BLaER1 treated with 17β-estradiol and CSF1 and Interleukin-3, amounts not matched to agents 10 nM and 100 nM (cell line): Measurements from ENCODE around the gene MUC5B.
"Not testable (repeated sequence)": the region's sequence is repeated elsewhere in the genome, so short reads cannot be mapped to it uniquely, and the experiment has no call there.

Experiments
- H3K27ac ChIP-seq, 11 experiments: shearing (Covaris generic); formaldehyde crosslinking; 2 replicates each; pipeline ENCODE4 v1.8.1; 2022
- H3K27me3 ChIP-seq, 11 experiments: shearing (Covaris generic); formaldehyde crosslinking; 2 replicates each; pipeline ENCODE4 v1.8.1; 2022
- H3K36me3 ChIP-seq, 11 experiments: shearing (Covaris generic); formaldehyde crosslinking; 2 replicates each; pipeline ENCODE4 v1.8.1; 2022
- H3K4me1 ChIP-seq, 10 experiments: shearing (Covaris generic); formaldehyde crosslinking; 2 replicates each; pipeline ENCODE4 v1.8.1; 2022
- H3K4me2 ChIP-seq, 11 experiments: shearing (Covaris generic); formaldehyde crosslinking; 2 replicates each; pipeline ENCODE4 v1.8.1; 2022
- H3K4me3 ChIP-seq, 10 experiments: shearing (Covaris generic); formaldehyde crosslinking; 2 replicates each; pipeline ENCODE4 v1.8.1; 2022
- H3K9ac ChIP-seq, 11 experiments: shearing (Covaris generic); formaldehyde crosslinking; 2 replicates each; pipeline ENCODE4 v1.8.1; 2022
- H3K9me3 ChIP-seq, 11 experiments: shearing (Covaris generic); formaldehyde crosslinking; replicated peaks in 1 of 11; 2 replicates each; pipeline ENCODE4 v1.8.1; 2022
- H4K20me1 ChIP-seq, 11 experiments: shearing (Covaris generic); formaldehyde crosslinking; 2 replicates each; pipeline ENCODE4 v1.8.1; 2022
- Cebpa-rat ChIP-seq, 11 experiments: shearing (Covaris generic); IDR thresholded peaks; 2 replicates each; pipeline ENCODE4 v1.8.1; 2022

The MUC5B gene

GRCh38 chr11:1263010-1263409 lies 40.1 kb downstream of the MUC5B start:
- Histone ChIP-seq H3K4me2 (peak overlapping the region in 7 of 11 experiments; percentile 12 to 40 (median 18); a peak in 7 of 22 replicates), H3K9ac (no peak overlapping the region; a peak in 1 of 22 replicates), H3K9me3 (peaks cover 20 to 46% (median 33%) of the 10 kb centered on the region in 11 experiments), H3K27me3 (no peaks in the 10 kb centered on the region), H3K27ac (no peak overlapping the region), H4K20me1 (peaks cover 0 to 11% (median 0%) of the 10 kb centered on the region in 11 experiments; a peak in 3 of 22 replicates), H3K4me3 (no peak overlapping the region), H3K4me1 (peaks cover 0 to 18% (median 10%) of the 10 kb centered on the region in 10 experiments; a peak in 12 of 20 replicates), H3K36me3 (peaks cover 0 to 13% (median 4%) of the 10 kb centered on the region in 11 experiments; a peak in 5 of 22 replicates)
- TF ChIP-seq Cebpa-rat (IDR thresholded peaks at IDR 0.05): no peak

DNA sequence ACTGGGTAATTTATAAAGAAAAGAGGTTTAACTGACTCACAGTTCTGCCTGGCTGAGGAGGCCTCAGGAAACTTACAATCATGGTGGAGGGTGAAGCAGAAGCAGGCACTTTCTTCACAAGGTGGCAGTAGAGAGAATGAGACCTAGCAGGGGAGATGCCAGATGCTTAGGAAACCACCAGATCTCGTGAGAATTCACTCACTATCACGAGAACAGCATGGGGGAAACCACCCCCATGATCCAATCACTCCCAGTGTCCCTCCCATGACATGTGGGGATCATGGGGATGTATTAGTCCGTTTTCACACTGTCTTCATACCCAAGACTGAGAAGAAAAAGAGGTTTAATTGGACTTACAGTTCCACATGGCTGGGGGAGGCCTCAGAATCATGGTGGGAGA lies 41.6 kb downstream of the MUC5B start:
- H3K4me3 ChIP-seq, H3K9ac ChIP-seq, H3K27me3 ChIP-seq, H3K4me2 ChIP-seq: not testable (repeated sequence)
- Histone ChIP-seq H4K20me1 (peaks cover 0 to 11% (median 0%) of the 10 kb centered on the region in 11 experiments; a peak in 1 of 22 replicates), H3K9me3 (peaks cover 20 to 46% (median 33%) of the 10 kb centered on the region in 11 experiments), H3K4me1 (peaks cover 0 to 18% (median 10%) of the 10 kb centered on the region in 10 experiments; a peak in 12 of 20 replicates), H3K36me3 (peaks cover 0 to 13% (median 4%) of the 10 kb centered on the region in 11 experiments; a peak in 5 of 22 replicates), H3K27ac (peak overlapping the region in 1 of 11 experiments; percentile 40; a peak in 1 of 22 replicates)

- not testable (repeated sequence) for H3K27ac ChIP-seq, H3K4me3 ChIP-seq, H3K27me3 ChIP-seq, H3K9ac ChIP-seq, H3K4me2 ChIP-seq
- H3K4me1 ChIP-seq: peaks cover 0 to 25% (median 11%) of the 10 kb centered on the region in 10 experiments; a peak in 19 of 20 replicates
- H4K20me1 ChIP-seq: peaks cover 0 to 18% (median 1%) of the 10 kb centered on the region in 11 experiments; a peak in 7 of 22 replicates
- peaks cover 0 to 13% (median 4%) of the 10 kb centered on the region in 11 experiments; a peak in 5 of 22 replicates for H3K36me3 ChIP-seq
- peaks cover 20 to 46% (median 33%) of the 10 kb centered on the region in 11 experiments for H3K9me3 ChIP-seq
Observed at GRCh38 chr11:1265480-1265879, 42.6 kb downstream of the MUC5B start.

GRCh38 chr11:1266976-1267375 lies 44.1 kb downstream of the MUC5B start:
- not testable (repeated sequence) for H3K27ac ChIP-seq, H3K27me3 ChIP-seq, H3K4me3 ChIP-seq, H3K9ac ChIP-seq
- peaks cover 0 to 24% (median 15%) of the 10 kb centered on the region in 11 experiments; a peak in 10 of 22 replicates for H4K20me1 ChIP-seq
- H3K36me3 ChIP-seq: peaks cover 0 to 22% (median 4%) of the 10 kb centered on the region in 11 experiments; a peak in 7 of 22 replicates
- H3K9me3 ChIP-seq: peaks cover 20 to 46% (median 33%) of the 10 kb centered on the region in 11 experiments
- H3K4me1 ChIP-seq: peaks cover 0 to 39% (median 20%) of the 10 kb centered on the region in 10 experiments; a peak in 19 of 20 replicates
- H3K4me2 ChIP-seq: peak overlapping the region in 1 of 11 experiments; percentile 4; a peak in 1 of 22 replicates

DNA sequence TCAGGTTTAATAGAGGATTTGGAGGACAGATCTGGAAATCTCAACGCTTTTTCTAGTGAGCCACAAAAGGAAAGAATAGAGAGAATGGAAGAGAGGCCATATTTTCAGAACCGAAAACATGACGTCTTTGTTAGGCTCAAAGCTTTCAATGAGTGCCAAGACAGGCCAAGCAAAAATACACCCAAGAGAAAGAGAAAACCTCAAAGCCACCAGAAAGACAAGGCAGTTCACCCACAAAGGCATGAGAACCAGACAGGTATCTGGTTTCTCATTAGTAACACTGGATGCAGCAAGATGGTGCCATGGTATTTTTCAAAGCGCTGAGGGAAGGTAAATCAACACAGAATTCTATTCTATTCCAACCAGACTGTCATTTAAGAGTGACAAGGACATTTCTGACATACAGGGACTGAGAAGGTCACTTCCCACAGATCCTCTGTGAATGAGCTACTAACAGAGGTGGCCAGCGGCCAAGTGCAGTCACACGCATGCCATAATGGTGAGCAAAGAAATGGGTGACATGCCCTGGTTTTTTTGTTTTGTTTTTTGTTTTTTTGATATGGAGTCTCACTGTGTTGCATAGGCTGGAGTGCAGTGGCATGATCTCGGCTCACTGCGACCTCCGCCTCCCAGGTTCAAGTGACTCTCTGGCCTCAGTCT lies 44.7 kb downstream of the MUC5B start:
- peaks cover 0 to 25% (median 8%) of the 10 kb centered on the region in 11 experiments; a peak in 9 of 22 replicates for H3K36me3 ChIP-seq
- no peak for TF ChIP-seq Cebpa-rat (IDR thresholded peaks at IDR 0.05)
- peaks cover 0 to 34% (median 20%) of the 10 kb centered on the region in 10 experiments; a peak in 19 of 20 replicates for H3K4me1 ChIP-seq
- no peak overlapping the region for H3K27ac ChIP-seq
- H4K20me1 ChIP-seq: peaks cover 0 to 28% (median 16%) of the 10 kb centered on the region in 11 experiments; a peak in 11 of 22 replicates
- no peak overlapping the region for H3K4me3 ChIP-seq
- H3K9me3 ChIP-seq: peaks cover 20 to 46% (median 33%) of the 10 kb centered on the region in 11 experiments
- no peaks in the 10 kb centered on the region for H3K27me3 ChIP-seq
- H3K9ac ChIP-seq: no peak overlapping the region
- 0 out of 22 replicates have a peak overlapping the region, but pooled peaks of 1 of the 11 experiments have one; percentile 4 for H3K4me2 ChIP-seq

GRCh38 chr11:1269957-1270356 lies 47.1 kb downstream of the MUC5B start:
- Histone ChIP-seq H3K4me2 (peak overlapping the region in 6 of 11 experiments; percentile 23 to 53 (median 44); a peak in 6 of 22 replicates), H3K36me3 (peaks cover 1 to 46% (median 13%) of the 10 kb centered on the region in 11 experiments; a peak in 16 of 22 replicates), H3K27ac (no peak overlapping the region), H3K27me3 (no peaks in the 10 kb centered on the region), H3K9me3 (peaks cover 14 to 30% (median 24%) of the 10 kb centered on the region in 11 experiments), H4K20me1 (peaks cover 2 to 52% (median 31%) of the 10 kb centered on the region in 11 experiments; a peak in 19 of 22 replicates), H3K9ac (no peak overlapping the region), H3K4me3 (no peak overlapping the region), H3K4me1 (peaks cover 0 to 37% (median 25%) of the 10 kb centered on the region in 10 experiments; a peak in 15 of 20 replicates)
- no peak for TF ChIP-seq Cebpa-rat (IDR thresholded peaks at IDR 0.05)

GRCh38 chr11:1270476-1270875 lies 47.6 kb downstream of the MUC5B start:
- TF ChIP-seq Cebpa-rat (IDR thresholded peaks at IDR 0.05): no peak
- Histone ChIP-seq H3K27ac (no peak overlapping the region), H3K9ac (peak overlapping the region in 2 of 11 experiments; percentile 35 to 41; a peak in 2 of 22 replicates), H3K4me1 (peaks cover 0 to 42% (median 30%) of the 10 kb centered on the region in 10 experiments; a peak in 15 of 20 replicates), H3K36me3 (peaks cover 4 to 46% (median 12%) of the 10 kb centered on the region in 11 experiments; a peak in 16 of 22 replicates), H3K27me3 (no peaks in the 10 kb centered on the region), H3K4me2 (peak overlapping the region in 6 of 11 experiments; percentile 23 to 53 (median 44); a peak in 8 of 22 replicates), H3K4me3 (no peak overlapping the region), H4K20me1 (peaks cover 6 to 57% (median 36%) of the 10 kb centered on the region in 11 experiments; a peak in 19 of 22 replicates), H3K9me3 (peaks cover 9 to 25% (median 19%) of the 10 kb centered on the region in 11 experiments)

- no peak for TF ChIP-seq Cebpa-rat (IDR thresholded peaks at IDR 0.05)
- H3K9me3 ChIP-seq: peaks cover 4 to 20% (median 14%) of the 10 kb centered on the region in 11 experiments
- no peak overlapping the region; a peak in 1 of 22 replicates for H3K27ac ChIP-seq
- H3K9ac ChIP-seq: peak overlapping the region in 5 of 11 experiments; percentile 0 to 47 (median 35); a peak in 3 of 22 replicates
- peak overlapping the region in 6 of 11 experiments; percentile 23 to 53 (median 44); a peak in 9 of 22 replicates for H3K4me2 ChIP-seq
- H3K27me3 ChIP-seq: no peaks in the 10 kb centered on the region
- peaks cover 10 to 62% (median 42%) of the 10 kb centered on the region in 11 experiments; a peak in 21 of 22 replicates for H4K20me1 ChIP-seq
- peaks cover 5 to 47% (median 14%) of the 10 kb centered on the region in 11 experiments; a peak in 19 of 22 replicates for H3K36me3 ChIP-seq
- H3K4me1 ChIP-seq: peaks cover 0 to 47% (median 35%) of the 10 kb centered on the region in 10 experiments; a peak in 17 of 20 replicates
- H3K4me3 ChIP-seq: no peak overlapping the region
Observed at GRCh38 chr11:1271002-1271401, 48.1 kb downstream of the MUC5B start.
